HUES6 (cell line): Measurements from ENCODE around the gene DUS1L.
A peak's percentile ranks its signal among the peaks of the same experiment; 100 is the strongest.

ENCODE experiments used
- H3K27ac ChIP-seq: 2 replicates; pipeline ENCODE4 v1.7.0; 2013; ENCODE audit warnings: low read depth, mild to moderate bottlenecking, low read length, inconsistent platforms
- H3K27me3 ChIP-seq: 2 replicates; pipeline ENCODE4 v1.6.1; 2013; ENCODE audit warnings: low read length; ENCODE audit not compliant: control insufficient read depth, insufficient read depth
- H3K36me3 ChIP-seq: 2 replicates; pipeline ENCODE4 v1.6.1; 2013; ENCODE audit warnings: low read length; ENCODE audit not compliant: control insufficient read depth, insufficient read depth
- H3K4me1 ChIP-seq: 2 replicates; pipeline ENCODE4 v1.6.1; 2013; ENCODE audit warnings: low read length; ENCODE audit not compliant: control insufficient read depth, insufficient read depth
- H3K4me3 ChIP-seq: 2 replicates; pipeline ENCODE4 v1.5.1; 2013; ENCODE audit warnings: low read depth, low read length
- H3K9ac ChIP-seq: one replicate; pipeline ENCODE4 v1.6.1; 2013; ENCODE audit warnings: mild to moderate bottlenecking, low read length
- H3K9me3 ChIP-seq: 2 replicates; pipeline ENCODE4 v1.6.1; 2013; ENCODE audit warnings: low read depth, low read length; ENCODE audit not compliant: control insufficient read depth, insufficient read depth

The DUS1L gene

DNA sequence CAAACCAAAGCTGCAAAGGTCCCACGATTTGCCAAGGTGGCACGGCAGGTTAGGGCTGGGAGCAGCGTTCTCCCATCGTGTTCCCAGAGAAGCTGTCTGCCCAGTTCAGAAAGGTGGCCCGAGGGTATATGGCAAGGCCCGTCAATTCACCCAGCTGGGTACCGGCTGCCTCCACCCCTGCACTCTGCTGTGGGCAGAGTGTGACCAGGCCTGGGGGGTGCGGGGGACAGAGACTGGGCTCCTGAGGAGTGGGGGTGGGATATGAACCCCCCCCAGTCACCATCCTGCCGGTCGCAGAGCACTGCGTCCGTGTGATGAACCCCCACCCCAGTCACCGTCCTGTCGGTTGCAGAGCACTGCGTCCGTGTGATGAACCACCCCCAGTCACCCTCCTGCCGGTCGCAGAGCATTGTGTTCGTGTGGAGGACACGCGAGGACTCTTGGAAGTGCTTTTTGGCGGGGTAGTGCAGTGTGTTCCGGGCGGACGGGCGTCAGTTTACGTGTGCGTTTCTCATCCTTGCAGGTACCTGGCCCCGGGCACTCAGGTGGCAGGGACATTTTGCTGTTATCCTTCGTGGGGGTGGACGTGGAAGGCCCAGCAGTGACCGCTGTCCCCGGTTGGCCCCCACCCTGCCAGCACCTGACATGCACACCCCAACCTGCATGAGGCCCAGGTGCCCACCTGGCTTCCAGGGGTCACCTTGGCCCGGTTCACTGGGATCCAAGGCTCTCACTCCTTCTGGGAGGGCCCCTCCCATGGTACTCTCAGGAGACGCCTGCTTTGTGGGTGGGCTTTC is 35.1 kb upstream of the DUS1L start:
- Histone ChIP-seq H3K4me1 (peaks cover 75% of the 10 kb centered on the region), H3K4me3 (no peak overlapping the region), H3K27ac (no peak overlapping the region), H3K9ac (no peak overlapping the region), H3K9me3 (no peaks in the 10 kb centered on the region), H3K36me3 (peaks cover 12% of the 10 kb centered on the region), H3K27me3 (no peaks in the 10 kb centered on the region)

DNA sequence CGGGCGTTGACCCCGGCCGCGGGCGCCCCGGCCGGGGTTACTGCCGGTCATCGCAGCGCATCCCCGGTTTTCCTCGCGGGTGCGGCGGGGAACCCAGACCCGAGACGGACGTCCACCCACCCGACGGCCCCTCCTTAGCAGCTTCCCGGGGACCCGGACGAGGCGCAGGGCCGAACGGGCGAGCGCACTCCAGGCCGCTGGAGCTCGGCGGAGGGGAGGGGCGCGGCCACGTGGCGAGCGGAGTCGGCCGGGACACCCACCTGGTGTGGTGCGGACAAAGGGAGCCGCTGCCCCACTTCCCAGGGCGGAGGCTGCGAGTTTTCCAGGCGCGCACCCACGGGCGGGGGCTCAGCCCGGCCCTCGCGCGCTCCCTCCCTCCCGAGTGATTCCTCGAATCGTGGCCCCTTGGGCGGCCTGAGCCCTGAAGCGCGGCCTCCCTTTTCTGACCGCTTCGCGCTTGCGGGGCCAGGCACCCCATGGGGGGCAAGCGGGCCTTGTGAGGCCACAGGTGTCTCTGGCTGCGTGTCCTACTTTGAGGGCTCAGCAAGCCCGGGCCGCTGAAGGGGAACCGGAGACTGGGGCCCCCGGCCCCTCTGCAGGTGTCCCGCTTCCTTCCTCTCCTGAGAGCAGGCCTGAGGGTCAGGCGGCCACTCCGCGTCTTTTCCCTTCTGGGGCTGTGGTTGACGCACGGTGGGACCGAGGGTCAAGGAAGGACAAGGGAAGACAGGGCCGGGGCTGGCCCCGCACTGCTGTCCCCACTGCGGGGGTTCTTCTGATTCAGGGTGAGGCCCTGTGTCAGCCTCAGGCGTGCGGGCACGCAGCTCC is 33.5 kb upstream of the DUS1L start:
- Histone ChIP-seq H3K4me3 (peak overlapping the region; percentile 80), H3K27me3 (no peaks in the 10 kb centered on the region), H3K27ac (peak overlapping the region; percentile 94), H3K9me3 (no peaks in the 10 kb centered on the region), H3K36me3 (peaks cover 24% of the 10 kb centered on the region), H3K4me1 (peaks cover 64% of the 10 kb centered on the region), H3K9ac (peak overlapping the region; percentile 97)

DNA sequence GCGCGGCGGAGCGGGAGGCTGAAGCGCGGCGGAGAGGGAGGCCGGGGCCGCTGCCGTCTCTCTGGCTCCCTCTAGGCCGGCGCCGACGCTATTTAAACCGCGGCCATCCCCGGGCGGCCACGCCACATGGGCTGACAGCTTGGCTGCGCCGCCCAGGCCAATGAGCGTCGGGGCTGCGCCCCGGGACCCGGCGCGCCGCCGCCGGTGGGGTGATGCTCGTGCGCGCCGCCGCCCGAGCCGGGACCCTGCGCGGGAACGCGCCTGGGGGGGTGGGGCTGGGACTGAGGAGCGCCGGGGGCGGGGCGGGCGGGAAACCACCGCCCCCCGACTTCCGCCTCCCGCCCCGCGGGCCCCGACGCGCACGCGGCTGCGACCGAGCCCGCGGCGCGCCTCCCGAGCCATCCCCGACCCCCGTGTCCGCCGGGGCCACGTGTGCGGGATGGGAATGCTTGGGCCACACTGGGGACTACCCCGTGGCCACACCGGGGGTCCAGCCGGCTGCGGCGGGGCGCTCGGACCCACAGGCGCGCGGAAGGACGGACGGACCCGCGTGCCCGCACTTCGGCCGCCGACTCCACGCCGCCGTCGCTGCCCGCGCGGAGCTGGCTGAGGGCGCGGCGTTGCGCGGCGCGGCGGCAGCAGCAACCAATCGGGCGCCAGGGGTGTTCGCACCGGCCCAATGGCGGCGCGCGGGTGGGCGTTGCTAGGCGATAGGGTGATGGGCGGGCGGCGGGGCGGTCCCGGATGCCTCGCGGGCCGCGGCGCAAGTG is 32.8 kb upstream of the DUS1L start, which contains the start of gene FASN:
TSS of gene FASN (minus strand) at position 68 of the 770 bp plus-strand sequence. CDS start 1,791 bp downstream, outside the sequence.
- peaks cover 56% of the 10 kb centered on the region for H3K4me1 ChIP-seq

DNA sequence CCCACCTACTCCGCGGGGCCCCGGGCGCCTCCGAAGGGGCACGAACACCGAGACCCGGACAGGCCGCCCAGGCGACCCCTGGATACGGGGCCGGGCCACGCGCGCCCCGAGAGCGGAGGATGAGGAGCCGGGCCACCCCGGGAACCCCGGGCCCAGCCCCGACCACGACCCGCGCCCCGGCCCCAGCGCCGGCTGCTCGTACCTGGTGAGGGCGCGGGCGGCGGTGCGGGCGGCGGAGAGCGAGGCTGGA is 32.2 kb upstream of the DUS1L start:
- Histone ChIP-seq H3K27me3 (no peaks in the 10 kb centered on the region), H3K27ac (peak overlapping the region; percentile 91), H3K36me3 (peaks cover 37% of the 10 kb centered on the region), H3K4me3 (peak overlapping the region; percentile 67), H3K4me1 (peaks cover 52% of the 10 kb centered on the region), H3K9me3 (no peaks in the 10 kb centered on the region), H3K9ac (peak overlapping the region; percentile 73)

More for the DNA sequence above, 32.8 kb upstream of the DUS1L start, which contains the start of gene FASN:
- Histone ChIP-seq H3K9ac (peak within 1 kb of the TSS; percentile 97), H3K27ac (peak within 1 kb of the TSS; percentile 94), H3K4me3 (peak within 1 kb of the TSS; percentile 80), H3K27me3 (no peaks in the 10 kb centered on the region), H3K9me3 (no peaks in the 10 kb centered on the region), H3K36me3 (peaks cover 32% of the 10 kb centered on the region)

- Histone ChIP-seq H3K27ac (peak overlapping the region; percentile 91), H3K4me1 (peaks cover 51% of the 10 kb centered on the region), H3K4me3 (peak overlapping the region; percentile 67), H3K9me3 (no peaks in the 10 kb centered on the region), H3K36me3 (peaks cover 42% of the 10 kb centered on the region), H3K9ac (peak overlapping the region; percentile 73), H3K27me3 (no peaks in the 10 kb centered on the region)
These were observed 31.7 kb upstream of the DUS1L start for GRCh38 chr17:82097184-82097918.

DNA sequence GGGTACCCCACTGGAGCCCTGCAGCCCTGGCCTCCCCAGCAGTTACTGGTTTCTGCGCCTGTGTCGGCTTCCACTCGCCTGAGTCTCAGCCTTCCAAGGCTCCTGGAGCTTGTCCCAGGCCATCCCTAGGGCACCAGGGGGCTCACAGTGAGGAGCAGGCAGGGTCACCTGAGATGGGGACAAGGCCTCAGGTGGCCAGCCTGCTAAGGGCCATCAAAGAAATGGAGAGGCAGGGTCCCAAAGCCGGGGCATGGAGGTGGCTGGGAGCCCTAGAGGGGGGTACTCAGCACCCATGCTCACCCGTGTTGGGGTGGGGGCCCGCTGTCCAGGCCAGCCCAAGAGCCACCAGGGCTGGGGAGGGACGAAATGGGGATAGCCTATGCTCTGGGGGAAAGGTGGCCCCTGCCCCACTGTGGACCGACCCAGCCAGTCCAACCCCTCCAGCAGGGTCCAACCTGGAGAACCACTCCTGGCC is 31.1 kb upstream of the DUS1L start:
- Histone ChIP-seq H3K4me3 (peak overlapping the region; percentile 67), H3K36me3 (peaks cover 48% of the 10 kb centered on the region), H3K4me1 (peaks cover 45% of the 10 kb centered on the region), H3K27ac (peak overlapping the region; percentile 91; the same call in 1 of the 2 replicates), H3K9ac (peak overlapping the region; percentile 73), H3K27me3 (no peaks in the 10 kb centered on the region), H3K9me3 (no peaks in the 10 kb centered on the region)

- peak overlapping the region; percentile 73 for H3K9ac ChIP-seq
- no peaks in the 10 kb centered on the region for H3K27me3 ChIP-seq
- peak overlapping the region; percentile 37; the same call in 1 of the 2 replicates for H3K27ac ChIP-seq
- H3K4me3 ChIP-seq: peak overlapping the region; percentile 67
- H3K4me1 ChIP-seq: peaks cover 38% of the 10 kb centered on the region
- H3K36me3 ChIP-seq: peaks cover 55% of the 10 kb centered on the region
- H3K9me3 ChIP-seq: no peaks in the 10 kb centered on the region
These were observed 30.4 kb upstream of the DUS1L start for GRCh38 chr17:82095777-82096708.

DNA sequence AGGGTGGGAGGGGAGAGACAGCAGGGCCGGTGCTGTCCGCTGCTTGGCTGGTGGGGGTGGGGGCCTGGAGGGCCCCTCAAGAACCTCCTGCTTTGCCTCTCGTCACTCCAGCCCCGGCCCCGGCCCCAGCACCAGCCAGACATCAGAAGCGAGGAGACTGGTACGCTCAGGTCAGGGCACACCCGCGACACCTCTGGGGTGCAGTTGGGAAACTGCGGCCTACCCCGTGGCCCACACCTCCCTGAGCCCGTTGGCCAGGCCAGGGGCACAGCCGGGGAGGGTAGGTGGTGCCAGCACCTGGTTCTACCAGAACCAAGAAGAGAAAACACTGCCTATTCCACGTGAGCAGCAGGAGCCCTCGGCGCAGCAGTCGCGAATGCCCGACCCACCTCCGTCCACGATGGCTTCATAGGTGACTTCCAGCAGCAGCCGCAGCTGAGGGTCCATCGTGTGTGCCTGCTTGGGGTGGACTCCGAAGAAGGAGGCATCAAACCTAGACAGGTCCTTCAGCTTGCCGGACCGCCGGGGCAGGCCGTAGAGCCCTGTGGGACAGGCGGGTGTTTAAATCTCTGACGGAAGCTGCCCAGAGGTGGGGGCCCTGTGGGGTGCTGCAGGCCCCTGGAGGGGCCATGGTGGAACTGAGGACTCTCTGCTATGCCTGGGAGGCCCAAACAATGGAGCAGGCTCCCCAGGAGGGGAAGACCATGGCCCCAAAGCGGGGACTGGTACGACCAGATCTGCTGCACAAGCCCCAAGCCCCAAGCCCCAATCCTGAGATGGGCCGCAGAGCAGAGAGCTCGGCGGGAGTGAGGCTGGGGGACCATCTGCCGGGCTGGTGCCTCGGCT is 29.6 kb upstream of the DUS1L start:
- Histone ChIP-seq H3K9me3 (no peaks in the 10 kb centered on the region), H3K4me3 (peak overlapping the region; percentile 67; the same call in 1 of the 2 replicates), H3K4me1 (peaks cover 29% of the 10 kb centered on the region), H3K9ac (peak overlapping the region; percentile 12), H3K27ac (0 out of 2 replicates have a peak overlapping the region, but pooled peaks have one; percentile 37), H3K36me3 (peaks cover 64% of the 10 kb centered on the region), H3K27me3 (no peaks in the 10 kb centered on the region)
